K562 (cell line): ENCODE results near the gene CFAP97D2. TPM values are rescaled to one million over a fixed set of nuclear protein-coding genes. Genes with fewer than 3 reads are reported as not detected.

Source experiments
- HDAC8 ChIP-seq: fragments of 450-650 bp; IDR thresholded peaks from 2 replicates; pipeline ENCODE4 v1.6.1; 2016; ENCODE audit warnings: mild to moderate bottlenecking, missing genetic modification characterization, moderate library complexity, missing compliant biosample characterization
- HMGN3 ChIP-seq: IDR thresholded peaks from 2 replicates; pipeline ENCODE4 v1.6.1; 2011; ENCODE audit warnings: borderline replicate concordance, low read depth, mild to moderate bottlenecking, mixed read lengths, low read length; ENCODE audit not compliant: insufficient read length; ENCODE audit errors: extremely low read depth
- PHF20 ChIP-seq: fragments of 450-650 bp; IDR thresholded peaks from 2 replicates; pipeline ENCODE4 v1.6.1; 2018; ENCODE audit not compliant: partially characterized antibody
- RBFOX2 ChIP-seq: fragments of 200-400 bp; formaldehyde crosslinking; IDR thresholded peaks from 2 replicates; pipeline ENCODE4 v1.6.1; 2017; ENCODE audit warnings: low read depth, mild to moderate bottlenecking, low read length, moderate library complexity
- SMAD2 ChIP-seq: fragments of 150-350 bp; IDR thresholded peaks from 2 replicates; pipeline ENCODE4 v1.6.1; 2014; ENCODE audit warnings: low read depth, mild to moderate bottlenecking, low read length
- TAF1 ChIP-seq: IDR thresholded peaks from 2 replicates; pipeline ENCODE4 v1.6.1; 2011; ENCODE audit warnings: mild to moderate bottlenecking, low read length, moderate library complexity; ENCODE audit not compliant: insufficient read depth, control insufficient read depth, severe bottlenecking; ENCODE audit errors: extremely low read depth
- polyA plus RNA-seq, 8 experiments: library from polyadenylated mRNA; depleted of rRNA in 4 of 8; stranded (reverse) in 5 of 8; unstranded in 3 of 8; fragments of >200 nt; fragmentation: Nextera tagmentation in 2 of 8; fragmentation: Illumina TruSeq in 1 of 8; extraction: Ambion mirVana in 2 of 8; extraction: Trizol in 1 of 8; gene quantifications; 2 replicates each; pipeline versions ENCODE4 v1.2.1 to v1.2.3, GENCODE V29; 2011 to 2014; ENCODE audit warnings: inconsistent platforms in 1 of 8, missing spikeins in 1 of 8
- total RNA-seq, 7 experiments: library from RNA; depleted of rRNA in 6 of 7; stranded (reverse); fragments of >200 nt in 6 of 7; fragmentation: Illumina TruSeq in 2 of 7; extraction: Trizol in 2 of 7; gene quantifications; 2 replicates each; pipeline versions ENCODE4 v1.2.1 to v1.2.3, GENCODE V29; 2011 to 2021; ENCODE audit warnings: low replicate concordance in 1 of 7
- TF ChIP-seq, protein P1 (sequence below), 3 experiments: fragments of 200-800 bp in 1 of 3; fragments of 250-450 bp in 1 of 3; fragments of 450-650 bp in 1 of 3; sonication (Bioruptor Pico) in 1 of 3; sonication (Bioruptor generic) in 1 of 3; formaldehyde crosslinking in 1 of 3; IDR thresholded peaks; 2 replicates each; pipeline versions ENCODE4 v1.6.1 to v1.8.0; 2016 to 2022; ENCODE audit warnings: mild to moderate bottlenecking in 2 of 3, missing genetic modification characterization in 2 of 3, missing compliant biosample characterization in 1 of 3, moderate library complexity in 1 of 3
- TF ChIP-seq, protein P2 (sequence below): sonication (generic); formaldehyde crosslinking; IDR thresholded peaks from 2 replicates; pipeline ENCODE4 v1.9.0; 2022; ENCODE audit warnings: mild to moderate bottlenecking, missing genetic modification reagents
- TF ChIP-seq, protein P3 (sequence below): sonication (generic); formaldehyde crosslinking; IDR thresholded peaks from 2 replicates; pipeline ENCODE4 v1.8.1; 2022; ENCODE audit warnings: missing genetic modification reagents
- TF ChIP-seq, protein P4 (sequence below): sonication (generic); formaldehyde crosslinking; IDR thresholded peaks from 2 replicates; pipeline ENCODE4 v1.8.0; 2023; ENCODE audit warnings: missing genetic modification reagents, mild to moderate bottlenecking, borderline replicate concordance

The CFAP97D2 gene
- total and polyA plus RNA-seq, 9 of the 15 experiments (the other 6 are each of a cell fraction or from before 2014, with no cell fraction given) = not detected

DNA sequence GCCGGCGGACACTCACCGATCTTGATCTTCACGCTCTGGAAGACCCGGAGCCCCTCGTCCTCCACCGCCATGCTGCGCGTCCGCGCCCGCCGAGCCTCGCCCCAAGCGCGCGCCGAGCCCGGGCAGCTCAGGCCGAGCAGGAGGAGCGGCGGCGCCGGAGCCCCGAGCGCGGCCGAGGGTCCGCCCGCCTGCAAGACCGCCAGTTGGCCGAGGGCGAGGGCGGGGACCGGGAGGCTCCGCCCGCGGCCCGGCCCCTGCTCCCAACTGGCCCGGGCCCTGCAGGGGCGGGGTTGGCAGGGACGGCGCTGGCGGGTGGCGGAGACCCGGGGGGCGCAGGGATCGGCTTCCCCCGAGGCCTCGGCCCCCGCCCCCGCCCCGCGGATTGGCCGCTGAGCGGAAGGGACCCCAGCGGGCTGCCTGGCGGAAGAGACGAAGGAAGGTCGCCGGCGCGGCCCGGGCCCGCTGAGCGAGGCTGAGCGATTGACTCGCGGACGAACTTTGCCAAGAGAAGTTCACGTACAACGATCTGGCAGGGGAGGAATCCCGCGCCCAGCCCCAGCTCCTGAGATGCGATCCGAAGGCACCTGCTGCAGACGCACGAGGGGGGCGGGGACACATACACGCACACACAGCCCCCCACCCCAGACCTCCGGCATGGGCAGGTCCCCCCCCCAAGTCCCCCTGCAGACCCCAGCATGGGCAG lies 46.5 kb upstream of the CFAP97D2 start, which contains the start of gene RASA3 (continued):
- TF ChIP-seq HMGN3 (peak; percentile 53), HDAC8 (no peak), PHF20 (no peak), TAF1 (peak; percentile 41), RBFOX2 (peak; percentile 45; the same call in 1 of the 2 replicates), SMAD2 (no peak)
- TF ChIP-seq, protein P1, sequence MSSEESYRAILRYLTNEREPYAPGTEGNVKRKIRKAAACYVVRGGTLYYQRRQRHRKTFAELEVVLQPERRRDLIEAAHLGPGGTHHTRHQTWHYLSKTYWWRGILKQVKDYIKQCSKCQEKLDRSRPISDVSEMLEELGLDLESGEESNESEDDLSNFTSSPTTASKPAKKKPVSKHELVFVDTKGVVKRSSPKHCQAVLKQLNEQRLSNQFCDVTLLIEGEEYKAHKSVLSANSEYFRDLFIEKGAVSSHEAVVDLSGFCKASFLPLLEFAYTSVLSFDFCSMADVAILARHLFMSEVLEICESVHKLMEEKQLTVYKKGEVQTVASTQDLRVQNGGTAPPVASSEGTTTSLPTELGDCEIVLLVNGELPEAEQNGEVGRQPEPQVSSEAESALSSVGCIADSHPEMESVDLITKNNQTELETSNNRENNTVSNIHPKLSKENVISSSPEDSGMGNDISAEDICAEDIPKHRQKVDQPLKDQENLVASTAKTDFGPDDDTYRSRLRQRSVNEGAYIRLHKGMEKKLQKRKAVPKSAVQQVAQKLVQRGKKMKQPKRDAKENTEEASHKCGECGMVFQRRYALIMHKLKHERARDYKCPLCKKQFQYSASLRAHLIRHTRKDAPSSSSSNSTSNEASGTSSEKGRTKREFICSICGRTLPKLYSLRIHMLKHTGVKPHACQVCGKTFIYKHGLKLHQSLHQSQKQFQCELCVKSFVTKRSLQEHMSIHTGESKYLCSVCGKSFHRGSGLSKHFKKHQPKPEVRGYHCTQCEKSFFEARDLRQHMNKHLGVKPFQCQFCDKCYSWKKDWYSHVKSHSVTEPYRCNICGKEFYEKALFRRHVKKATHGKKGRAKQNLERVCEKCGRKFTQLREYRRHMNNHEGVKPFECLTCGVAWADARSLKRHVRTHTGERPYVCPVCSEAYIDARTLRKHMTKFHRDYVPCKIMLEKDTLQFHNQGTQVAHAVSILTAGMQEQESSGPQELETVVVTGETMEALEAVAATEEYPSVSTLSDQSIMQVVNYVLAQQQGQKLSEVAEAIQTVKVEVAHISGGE (CRISPR knock-in tag; IDR thresholded peaks at IDR 0.05) = 0 out of 6 replicates have a peak, but pooled peaks of 1 of the 3 experiments have one; percentile 19
- TF ChIP-seq, protein P2, sequence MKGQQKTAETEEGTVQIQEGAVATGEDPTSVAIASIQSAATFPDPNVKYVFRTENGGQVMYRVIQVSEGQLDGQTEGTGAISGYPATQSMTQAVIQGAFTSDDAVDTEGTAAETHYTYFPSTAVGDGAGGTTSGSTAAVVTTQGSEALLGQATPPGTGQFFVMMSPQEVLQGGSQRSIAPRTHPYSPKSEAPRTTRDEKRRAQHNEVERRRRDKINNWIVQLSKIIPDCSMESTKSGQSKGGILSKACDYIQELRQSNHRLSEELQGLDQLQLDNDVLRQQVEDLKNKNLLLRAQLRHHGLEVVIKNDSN (CRISPR knock-in tag) = no peak
- TF ChIP-seq, protein P3, sequence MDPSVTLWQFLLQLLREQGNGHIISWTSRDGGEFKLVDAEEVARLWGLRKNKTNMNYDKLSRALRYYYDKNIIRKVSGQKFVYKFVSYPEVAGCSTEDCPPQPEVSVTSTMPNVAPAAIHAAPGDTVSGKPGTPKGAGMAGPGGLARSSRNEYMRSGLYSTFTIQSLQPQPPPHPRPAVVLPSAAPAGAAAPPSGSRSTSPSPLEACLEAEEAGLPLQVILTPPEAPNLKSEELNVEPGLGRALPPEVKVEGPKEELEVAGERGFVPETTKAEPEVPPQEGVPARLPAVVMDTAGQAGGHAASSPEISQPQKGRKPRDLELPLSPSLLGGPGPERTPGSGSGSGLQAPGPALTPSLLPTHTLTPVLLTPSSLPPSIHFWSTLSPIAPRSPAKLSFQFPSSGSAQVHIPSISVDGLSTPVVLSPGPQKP (CRISPR knock-in tag) = no peak
- TF ChIP-seq, protein P4, sequence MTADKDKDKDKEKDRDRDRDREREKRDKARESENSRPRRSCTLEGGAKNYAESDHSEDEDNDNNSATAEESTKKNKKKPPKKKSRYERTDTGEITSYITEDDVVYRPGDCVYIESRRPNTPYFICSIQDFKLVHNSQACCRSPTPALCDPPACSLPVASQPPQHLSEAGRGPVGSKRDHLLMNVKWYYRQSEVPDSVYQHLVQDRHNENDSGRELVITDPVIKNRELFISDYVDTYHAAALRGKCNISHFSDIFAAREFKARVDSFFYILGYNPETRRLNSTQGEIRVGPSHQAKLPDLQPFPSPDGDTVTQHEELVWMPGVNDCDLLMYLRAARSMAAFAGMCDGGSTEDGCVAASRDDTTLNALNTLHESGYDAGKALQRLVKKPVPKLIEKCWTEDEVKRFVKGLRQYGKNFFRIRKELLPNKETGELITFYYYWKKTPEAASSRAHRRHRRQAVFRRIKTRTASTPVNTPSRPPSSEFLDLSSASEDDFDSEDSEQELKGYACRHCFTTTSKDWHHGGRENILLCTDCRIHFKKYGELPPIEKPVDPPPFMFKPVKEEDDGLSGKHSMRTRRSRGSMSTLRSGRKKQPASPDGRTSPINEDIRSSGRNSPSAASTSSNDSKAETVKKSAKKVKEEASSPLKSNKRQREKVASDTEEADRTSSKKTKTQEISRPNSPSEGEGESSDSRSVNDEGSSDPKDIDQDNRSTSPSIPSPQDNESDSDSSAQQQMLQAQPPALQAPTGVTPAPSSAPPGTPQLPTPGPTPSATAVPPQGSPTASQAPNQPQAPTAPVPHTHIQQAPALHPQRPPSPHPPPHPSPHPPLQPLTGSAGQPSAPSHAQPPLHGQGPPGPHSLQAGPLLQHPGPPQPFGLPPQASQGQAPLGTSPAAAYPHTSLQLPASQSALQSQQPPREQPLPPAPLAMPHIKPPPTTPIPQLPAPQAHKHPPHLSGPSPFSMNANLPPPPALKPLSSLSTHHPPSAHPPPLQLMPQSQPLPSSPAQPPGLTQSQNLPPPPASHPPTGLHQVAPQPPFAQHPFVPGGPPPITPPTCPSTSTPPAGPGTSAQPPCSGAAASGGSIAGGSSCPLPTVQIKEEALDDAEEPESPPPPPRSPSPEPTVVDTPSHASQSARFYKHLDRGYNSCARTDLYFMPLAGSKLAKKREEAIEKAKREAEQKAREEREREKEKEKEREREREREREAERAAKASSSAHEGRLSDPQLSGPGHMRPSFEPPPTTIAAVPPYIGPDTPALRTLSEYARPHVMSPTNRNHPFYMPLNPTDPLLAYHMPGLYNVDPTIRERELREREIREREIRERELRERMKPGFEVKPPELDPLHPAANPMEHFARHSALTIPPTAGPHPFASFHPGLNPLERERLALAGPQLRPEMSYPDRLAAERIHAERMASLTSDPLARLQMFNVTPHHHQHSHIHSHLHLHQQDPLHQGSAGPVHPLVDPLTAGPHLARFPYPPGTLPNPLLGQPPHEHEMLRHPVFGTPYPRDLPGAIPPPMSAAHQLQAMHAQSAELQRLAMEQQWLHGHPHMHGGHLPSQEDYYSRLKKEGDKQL (CRISPR knock-in tag) = no peak
- TF ChIP-seq, all 486 proteins: peak for 19
